Measurements from ENCODE around the gene ADGRL3.
"Not testable (repeated sequence)": the region's sequence is repeated elsewhere in the genome, so short reads cannot be mapped to it uniquely, and the experiment has no call there.

Gene ADGRL3

DNA sequence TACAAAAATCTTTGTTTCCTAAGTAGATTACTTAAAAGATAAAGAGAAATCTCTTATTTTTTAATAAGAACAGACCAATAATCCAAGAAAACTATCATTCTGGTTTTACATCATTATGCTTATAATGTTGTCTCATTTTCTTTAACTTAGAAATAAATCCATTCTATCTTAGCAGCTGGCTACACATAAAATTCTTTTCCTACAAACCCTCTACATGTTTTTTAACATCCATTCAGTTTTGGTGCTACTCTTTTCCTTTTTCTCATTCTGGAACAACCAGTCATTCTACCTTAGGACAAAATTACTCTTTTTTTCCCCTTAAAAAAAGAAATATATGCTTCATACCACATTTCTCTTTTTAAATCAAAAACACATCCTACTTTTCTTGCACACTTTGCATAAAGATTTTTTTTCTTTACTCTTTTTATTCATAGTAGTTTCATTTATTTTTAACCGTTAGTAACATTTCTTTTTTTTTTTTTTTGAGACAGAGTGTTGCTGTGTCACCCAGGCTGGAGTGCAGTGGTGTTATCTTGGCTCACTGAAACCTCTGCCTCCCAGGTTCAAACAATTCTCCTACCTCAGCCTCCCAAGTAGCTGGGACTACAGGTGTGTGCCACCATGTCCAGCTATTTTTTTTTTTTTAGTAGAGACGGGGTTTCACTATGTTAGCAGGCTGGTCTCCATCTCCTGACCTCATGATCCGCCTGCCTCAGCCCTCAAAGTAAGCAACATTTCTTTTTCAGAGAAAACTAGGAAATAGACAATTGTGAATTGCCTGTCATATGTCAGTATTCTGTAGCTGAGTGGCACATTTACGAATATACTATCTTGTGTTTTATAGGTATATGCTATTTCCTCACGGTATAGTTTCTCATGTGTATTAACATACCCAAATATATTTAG lies 562.8 kb downstream of the ADGRL3 start:
- Histone ChIP-seq H3K27ac (ENCODE audit: low read depth, low read length) (no peak overlapping the region), H3K79me1 (ENCODE audit: low read length) (no peaks in the 10 kb centered on the region), H3K4me1 (ENCODE audit: control insufficient read depth in 1 of 2, insufficient read depth in 2 of 2, low read length in 2 of 2) (no peaks in the 10 kb centered on the region), H2AFZ (ENCODE audit: insufficient read depth, low read length, poor library complexity) (no peak overlapping the region), H4K91ac (ENCODE audit: low read depth, low read length) (no peak overlapping the region), H3K9ac (ENCODE audit: low read length) (no peak overlapping the region), H4K12ac (ENCODE audit: low read depth, low read length) (no peak overlapping the region), H3K27me3 (ENCODE audit: insufficient read depth, low read length) (no peaks in the 10 kb centered on the region), H2AK5ac (ENCODE audit: low read length) (no peak overlapping the region), H3K18ac (ENCODE audit: low read length) (no peak overlapping the region), H2BK5ac (ENCODE audit: low read depth, low read length, poor library complexity) (no peak overlapping the region), H2BK120ac (ENCODE audit: insufficient read depth, low read length, poor library complexity) (no peak overlapping the region), H3K14ac (ENCODE audit: low read length) (no peak overlapping the region), H3K79me2 (ENCODE audit: control insufficient read depth, insufficient read depth, low read length, poor library complexity) (no peaks in the 10 kb centered on the region), H3K4ac (ENCODE audit: low read depth, low read length) (no peak overlapping the region), H3K36me3 (ENCODE audit: control insufficient read depth in 1 of 2, insufficient read depth in 2 of 2, low read length in 2 of 2) (no peaks in the 10 kb centered on the region), H3K4me3 (ENCODE audit: low read depth, low read length) (no peak overlapping the region), H4K8ac (ENCODE audit: low read depth, low read length) (no peak overlapping the region), H3K23ac (ENCODE audit: low read length) (no peak overlapping the region), H3K9me3 (ENCODE audit: insufficient read depth, low read depth, low read length) (peaks cover 3% of the 10 kb centered on the region), H2BK12ac (ENCODE audit: low read length) (no peak overlapping the region), H3K4me2 (ENCODE audit: low read length) (no peak overlapping the region)
- DNase-seq, result no peak
- WGBS (ENCODE audit: extremely low coverage, insufficient coverage, insufficient read length), result no CpG with 5 or more reads among the region's 5 CpGs

DNA sequence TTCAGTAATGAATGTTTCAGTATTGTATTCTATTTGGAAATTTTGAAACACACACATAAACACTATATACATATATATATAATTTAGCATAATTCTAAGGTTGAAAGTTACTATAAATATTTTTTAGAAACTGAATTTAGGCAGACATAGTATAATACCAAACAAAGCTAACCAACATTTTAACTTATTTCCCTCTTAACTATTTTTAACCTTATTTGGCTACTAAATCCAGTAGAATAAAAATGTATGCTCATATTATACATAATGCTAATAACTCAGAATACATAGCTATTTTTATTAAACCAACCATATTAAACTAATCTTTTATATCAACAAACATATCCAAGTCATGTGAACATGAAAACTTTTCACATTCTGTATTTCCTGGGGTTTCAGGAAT lies 563.6 kb downstream of the ADGRL3 start:
- H3K36me3 ChIP-seq (ENCODE audit: control insufficient read depth in 1 of 2, insufficient read depth in 2 of 2, low read length in 2 of 2), result no peaks in the 10 kb centered on the region
- H3K9me3 ChIP-seq (ENCODE audit: insufficient read depth, low read depth, low read length), result peaks cover 3% of the 10 kb centered on the region
- no peak overlapping the region for H4K91ac ChIP-seq (ENCODE audit: low read depth, low read length)
- H4K12ac ChIP-seq (ENCODE audit: low read depth, low read length), result no peak overlapping the region
- H3K14ac ChIP-seq (ENCODE audit: low read length), result no peak overlapping the region
- no peak overlapping the region for H3K4me2 ChIP-seq (ENCODE audit: low read length)
- no peak overlapping the region for H3K18ac ChIP-seq (ENCODE audit: low read length)
- H4K8ac ChIP-seq (ENCODE audit: low read depth, low read length), result no peak overlapping the region
- H3K79me2 ChIP-seq (ENCODE audit: control insufficient read depth, insufficient read depth, low read length, poor library complexity), result no peaks in the 10 kb centered on the region
- H3K27me3 ChIP-seq (ENCODE audit: insufficient read depth, low read length), result no peaks in the 10 kb centered on the region
- no peak overlapping the region for H3K9ac ChIP-seq (ENCODE audit: low read length)
- H3K23ac ChIP-seq (ENCODE audit: low read length), result no peak overlapping the region
- H2AFZ ChIP-seq (ENCODE audit: insufficient read depth, low read length, poor library complexity), result no peak overlapping the region
- H3K4me1 ChIP-seq (ENCODE audit: control insufficient read depth in 1 of 2, insufficient read depth in 2 of 2, low read length in 2 of 2), result no peaks in the 10 kb centered on the region
- H3K4ac ChIP-seq (ENCODE audit: low read depth, low read length), result no peak overlapping the region
- H2AK5ac ChIP-seq (ENCODE audit: low read length), result no peak overlapping the region
- H3K79me1 ChIP-seq (ENCODE audit: low read length), result no peaks in the 10 kb centered on the region
- H3K27ac ChIP-seq (ENCODE audit: low read depth, low read length), result no peak overlapping the region
- no peak overlapping the region for H2BK12ac ChIP-seq (ENCODE audit: low read length)
- no peak for DNase-seq
- no peak overlapping the region for H2BK5ac ChIP-seq (ENCODE audit: low read depth, low read length, poor library complexity)
- no peak overlapping the region for H2BK120ac ChIP-seq (ENCODE audit: insufficient read depth, low read length, poor library complexity)
- H3K4me3 ChIP-seq (ENCODE audit: low read depth, low read length), result no peak overlapping the region

DNA sequence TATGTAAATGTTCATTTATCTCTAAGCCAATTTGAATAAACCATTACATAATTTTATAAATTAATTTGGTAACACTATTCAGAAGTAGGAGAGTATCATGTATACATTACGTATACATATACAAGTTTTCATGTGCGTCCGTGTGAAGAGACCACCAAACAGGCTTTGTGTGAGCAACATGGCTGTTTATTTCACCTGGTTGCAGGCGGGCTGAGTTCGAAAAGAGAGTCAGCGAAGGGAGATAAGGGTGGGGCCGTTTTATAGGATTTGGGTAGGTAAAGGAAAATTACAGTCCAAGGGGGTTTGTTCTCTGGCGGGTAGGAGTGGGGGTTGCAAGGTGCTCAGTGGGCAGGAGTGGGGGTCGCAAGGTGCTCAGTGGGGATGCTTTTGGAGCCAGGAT lies 564.0 kb downstream of the ADGRL3 start:
- not testable (repeated sequence) for H3K79me1 ChIP-seq (ENCODE audit: low read length); H3K27ac ChIP-seq (ENCODE audit: low read depth, low read length); H3K18ac ChIP-seq (ENCODE audit: low read length); H3K9me3 ChIP-seq (ENCODE audit: insufficient read depth, low read depth, low read length); H4K91ac ChIP-seq (ENCODE audit: low read depth, low read length); H4K12ac ChIP-seq (ENCODE audit: low read depth, low read length); H3K79me2 ChIP-seq (ENCODE audit: control insufficient read depth, insufficient read depth, low read length, poor library complexity); H2BK120ac ChIP-seq (ENCODE audit: insufficient read depth, low read length, poor library complexity); H4K8ac ChIP-seq (ENCODE audit: low read depth, low read length); H3K23ac ChIP-seq (ENCODE audit: low read length); H3K4me1 ChIP-seq (ENCODE audit: control insufficient read depth in 1 of 2, insufficient read depth in 2 of 2, low read length in 2 of 2); H3K14ac ChIP-seq (ENCODE audit: low read length); H3K9ac ChIP-seq (ENCODE audit: low read length); H2AK5ac ChIP-seq (ENCODE audit: low read length); H3K4me3 ChIP-seq (ENCODE audit: low read depth, low read length); H3K27me3 ChIP-seq (ENCODE audit: insufficient read depth, low read length); H2AFZ ChIP-seq (ENCODE audit: insufficient read depth, low read length, poor library complexity); H3K4me2 ChIP-seq (ENCODE audit: low read length); DNase-seq; H3K36me3 ChIP-seq (ENCODE audit: control insufficient read depth in 1 of 2, insufficient read depth in 2 of 2, low read length in 2 of 2); H2BK5ac ChIP-seq (ENCODE audit: low read depth, low read length, poor library complexity); H3K4ac ChIP-seq (ENCODE audit: low read depth, low read length); H2BK12ac ChIP-seq (ENCODE audit: low read length)
- WGBS (ENCODE audit: extremely low coverage, insufficient coverage, insufficient read length), result no CpG with 5 or more reads among the region's 9 CpGs

DNA sequence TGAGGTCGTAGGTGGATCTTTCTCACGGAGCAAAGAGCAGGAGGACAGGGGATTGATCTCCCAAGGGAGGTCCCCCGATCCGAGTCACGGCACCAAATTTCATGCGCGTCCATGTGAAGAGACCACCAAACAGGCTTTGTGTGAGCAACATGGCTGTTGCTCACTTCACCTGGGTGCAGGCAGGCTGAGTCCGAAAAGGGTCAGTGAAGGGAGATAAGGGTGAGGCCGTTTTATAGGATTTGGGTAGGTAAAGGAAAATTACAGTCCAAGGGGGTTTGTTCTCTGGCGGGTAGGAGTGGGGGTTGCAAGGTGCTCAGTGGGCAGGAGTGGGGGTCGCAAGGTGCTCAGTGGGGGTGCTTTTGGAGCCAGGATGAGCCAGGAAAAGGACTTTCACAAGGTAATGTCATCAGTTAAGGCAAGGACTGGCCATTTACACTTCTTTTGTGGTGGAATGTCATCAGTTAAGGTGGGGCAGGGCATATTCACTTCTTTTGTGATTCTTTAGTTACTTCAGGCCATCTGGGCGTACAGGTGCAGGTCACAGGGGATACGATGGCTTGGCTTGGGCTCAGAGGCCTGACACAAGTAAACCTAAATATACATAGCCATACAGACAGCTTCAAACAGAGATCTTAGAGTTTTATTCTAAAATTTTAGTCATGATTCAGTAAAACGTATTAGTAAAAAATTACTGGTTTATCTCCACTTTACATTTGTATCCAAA lies 569.5 kb downstream of the ADGRL3 start:
- H3K4me2 ChIP-seq (ENCODE audit: low read length); H3K9ac ChIP-seq (ENCODE audit: low read length); H3K4me1 ChIP-seq (ENCODE audit: control insufficient read depth in 1 of 2, insufficient read depth in 2 of 2, low read length in 2 of 2); H3K27ac ChIP-seq (ENCODE audit: low read depth, low read length); H3K14ac ChIP-seq (ENCODE audit: low read length); H2AFZ ChIP-seq (ENCODE audit: insufficient read depth, low read length, poor library complexity); H2BK120ac ChIP-seq (ENCODE audit: insufficient read depth, low read length, poor library complexity); H2AK5ac ChIP-seq (ENCODE audit: low read length); H3K36me3 ChIP-seq (ENCODE audit: control insufficient read depth in 1 of 2, insufficient read depth in 2 of 2, low read length in 2 of 2); H4K12ac ChIP-seq (ENCODE audit: low read depth, low read length); H3K79me1 ChIP-seq (ENCODE audit: low read length); H3K23ac ChIP-seq (ENCODE audit: low read length); H3K4me3 ChIP-seq (ENCODE audit: low read depth, low read length); H3K27me3 ChIP-seq (ENCODE audit: insufficient read depth, low read length); H3K18ac ChIP-seq (ENCODE audit: low read length); H2BK5ac ChIP-seq (ENCODE audit: low read depth, low read length, poor library complexity); H4K91ac ChIP-seq (ENCODE audit: low read depth, low read length); H3K9me3 ChIP-seq (ENCODE audit: insufficient read depth, low read depth, low read length); H3K79me2 ChIP-seq (ENCODE audit: control insufficient read depth, insufficient read depth, low read length, poor library complexity); H4K8ac ChIP-seq (ENCODE audit: low read depth, low read length); H2BK12ac ChIP-seq (ENCODE audit: low read length); DNase-seq; H3K4ac ChIP-seq (ENCODE audit: low read depth, low read length): not testable (repeated sequence)
- WGBS (ENCODE audit: extremely low coverage, insufficient coverage, insufficient read length), result no CpG with 5 or more reads among the region's 14 CpGs

Data from trophoblast cell (in vitro differentiated cells and primary cell).